Right hindlimb (tissue), 1 donor: ENCODE measurements around the gene CLDN22.
"Not testable (repeated sequence)": the region's sequence is repeated elsewhere in the genome, so short reads cannot be mapped to it uniquely, and the experiment has no call there.

Experiments
- DNase-seq: peaks from one replicate; pipeline ENCODE4 v3.0.0-alpha.2; 2018

CLDN22 gene

GRCh38 chr4:183347146-183347545 is 27.1 kb upstream of the CLDN22 start:
- no peak for DNase-seq

DNA sequence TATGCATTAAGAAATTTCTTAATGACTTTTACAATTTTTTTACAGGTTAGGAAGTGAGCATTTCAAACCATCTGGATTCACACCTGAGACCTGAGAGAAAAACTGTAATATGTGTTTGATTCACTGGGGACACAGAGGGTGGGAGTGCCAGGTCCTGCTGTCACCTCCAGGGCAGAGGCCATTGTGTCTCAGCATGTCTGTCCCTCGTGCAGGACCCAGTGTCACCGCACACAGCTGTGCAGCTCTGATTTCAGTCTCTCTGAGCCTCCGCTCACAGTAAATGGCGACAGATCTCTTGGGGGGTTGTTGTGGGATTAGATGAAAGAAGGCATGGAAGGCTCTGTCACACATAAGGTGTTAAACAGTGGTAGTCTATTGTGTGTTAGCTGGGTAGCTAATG is 25.2 kb upstream of the CLDN22 start:
- no peak for DNase-seq

GRCh38 chr4:183344523-183345255 is 24.6 kb upstream of the CLDN22 start:
- no peak for DNase-seq

DNA sequence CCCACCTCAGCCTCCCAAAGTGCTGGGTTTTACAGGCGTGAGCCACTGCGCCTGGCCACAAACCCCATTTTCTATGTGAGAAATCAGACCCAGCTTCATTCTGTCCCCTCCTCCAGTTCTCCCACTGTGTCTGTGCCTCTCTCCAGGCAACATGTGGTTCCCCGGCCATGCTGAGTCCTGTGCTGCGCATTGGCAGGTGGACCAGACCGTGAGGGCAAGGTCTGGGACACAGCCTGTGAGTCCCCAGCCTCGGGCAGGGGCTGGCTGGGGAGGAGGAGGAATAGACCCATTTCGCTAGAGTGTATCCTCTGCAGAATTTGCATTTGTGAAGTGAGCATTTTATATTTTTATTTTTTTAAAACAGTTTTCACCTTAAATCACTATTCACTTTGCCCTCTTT is 23.7 kb upstream of the CLDN22 start:
- no peak for DNase-seq

DNA sequence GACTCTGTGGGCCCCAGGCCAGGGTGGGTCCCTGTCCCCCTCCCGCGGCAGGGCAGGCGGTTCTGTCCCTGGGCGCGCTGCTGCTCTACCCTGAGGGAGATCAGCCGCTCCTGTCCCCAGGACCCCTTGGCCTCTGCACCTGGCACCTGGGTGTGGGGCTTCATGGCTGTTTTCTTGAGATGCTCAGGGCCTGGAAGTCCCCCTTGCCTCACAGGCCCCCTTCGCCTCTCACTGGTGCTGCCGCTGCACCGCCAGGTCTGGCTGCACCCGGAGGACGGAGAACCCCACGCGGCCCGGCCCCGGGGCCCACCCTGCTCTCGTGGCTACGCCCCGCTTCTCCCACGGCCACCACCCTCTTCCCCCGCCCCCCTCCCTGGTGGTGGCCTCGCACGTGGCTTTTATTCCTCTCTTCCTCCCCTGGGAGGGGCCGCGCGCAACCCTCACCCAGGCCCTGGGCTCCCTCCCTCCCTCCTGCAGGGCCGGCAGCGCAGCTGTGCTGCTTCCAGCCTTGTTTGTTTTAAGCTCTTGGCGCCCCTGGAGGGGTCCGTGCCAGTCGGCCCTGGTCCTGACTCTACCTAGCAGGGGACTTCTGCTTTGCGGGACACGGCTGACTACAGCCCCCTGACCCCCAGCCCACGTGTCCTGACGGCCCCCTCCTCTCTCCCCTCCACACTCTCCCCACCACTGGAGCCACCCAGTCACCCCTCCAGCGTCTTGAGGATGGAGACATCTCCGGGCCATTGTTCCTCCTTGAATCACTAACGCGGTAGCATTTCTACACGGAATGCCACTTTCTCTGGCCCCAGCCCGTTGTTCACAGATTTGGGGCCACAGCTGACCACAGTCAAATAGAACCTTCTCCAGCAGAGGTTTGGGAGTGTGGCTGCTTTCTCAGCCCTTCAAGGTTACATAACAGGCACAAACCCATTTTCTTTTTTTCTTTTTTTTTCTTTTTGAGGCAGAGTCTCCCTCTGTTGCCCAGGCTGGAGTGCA is 22.8 kb upstream of the CLDN22 start:
- peak; percentile 45 for DNase-seq

- no peak for DNase-seq
Observed at GRCh38 chr4:183337833-183338232, 17.8 kb upstream of the CLDN22 start.

DNA sequence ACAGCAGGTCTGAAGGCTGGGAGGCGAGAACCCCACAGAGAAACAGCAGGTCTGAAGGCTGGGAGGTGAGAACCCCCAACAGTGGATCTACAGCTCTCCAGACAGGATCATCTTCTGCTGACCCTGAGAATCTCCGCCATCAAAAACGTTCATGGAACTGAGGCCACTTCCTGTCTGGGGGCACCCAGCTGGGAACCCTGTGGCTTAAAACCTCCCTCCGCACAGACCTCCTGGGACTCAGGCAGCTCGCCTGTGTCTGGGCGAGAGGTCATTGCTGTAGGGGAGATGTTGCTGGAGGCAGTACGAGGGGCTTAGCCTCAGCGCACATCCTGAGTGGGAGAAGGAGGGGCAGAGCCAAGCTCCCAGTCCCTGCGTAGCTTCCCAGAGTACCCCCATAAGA is 17.3 kb upstream of the CLDN22 start:
- no peak for DNase-seq

GRCh38 chr4:183335369-183335940 is 15.4 kb upstream of the CLDN22 start:
- DNase-seq: no peak

- no peak for DNase-seq
Observed at GRCh38 chr4:183333983-183334382, 13.9 kb upstream of the CLDN22 start.

DNA sequence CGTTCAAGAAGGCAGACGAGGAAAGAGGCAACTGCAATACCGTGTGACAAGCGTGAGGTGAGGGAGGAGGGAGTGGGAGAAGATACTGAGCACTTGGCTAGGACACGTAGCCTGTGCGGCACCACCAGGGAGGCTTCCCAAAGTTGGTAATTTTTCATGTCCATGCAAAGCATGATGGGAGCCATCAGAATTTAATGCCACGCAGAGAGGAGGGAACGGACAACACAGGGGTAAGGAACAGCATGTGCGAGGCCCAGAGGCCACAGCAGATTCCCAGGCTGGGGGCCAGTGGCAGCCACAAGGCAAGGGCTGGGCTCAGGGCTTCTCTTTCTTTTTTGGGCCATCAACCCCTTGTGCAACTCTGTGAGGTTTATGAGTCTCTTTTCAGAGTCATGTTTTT is 13.1 kb upstream of the CLDN22 start:
- DNase-seq: no peak

DNA sequence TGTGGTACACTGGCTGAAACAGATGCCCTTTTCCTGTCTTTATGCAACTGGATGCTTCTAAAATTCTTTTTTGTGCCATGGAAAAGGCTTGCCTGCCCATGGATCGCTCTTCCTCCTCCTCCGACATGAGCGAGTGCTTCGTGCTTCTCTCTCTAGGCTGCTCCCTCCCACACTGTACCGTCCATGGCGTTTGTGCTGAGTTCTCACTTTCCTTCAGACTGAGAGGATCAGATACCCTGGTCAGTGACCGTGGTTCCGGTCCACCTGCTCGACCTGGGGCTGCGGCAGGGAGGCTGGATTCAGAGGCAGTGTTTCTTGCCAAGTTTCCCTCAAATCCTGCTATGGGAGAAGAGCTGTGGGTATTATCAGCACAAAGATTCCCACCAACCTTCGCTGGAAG is 12.4 kb upstream of the CLDN22 start:
- DNase-seq: no peak

GRCh38 chr4:183330841-183331240 is 10.8 kb upstream of the CLDN22 start:
- no peak for DNase-seq

GRCh38 chr4:183329954-183330742 is 10.1 kb upstream of the CLDN22 start:
- no peak for DNase-seq

DNA sequence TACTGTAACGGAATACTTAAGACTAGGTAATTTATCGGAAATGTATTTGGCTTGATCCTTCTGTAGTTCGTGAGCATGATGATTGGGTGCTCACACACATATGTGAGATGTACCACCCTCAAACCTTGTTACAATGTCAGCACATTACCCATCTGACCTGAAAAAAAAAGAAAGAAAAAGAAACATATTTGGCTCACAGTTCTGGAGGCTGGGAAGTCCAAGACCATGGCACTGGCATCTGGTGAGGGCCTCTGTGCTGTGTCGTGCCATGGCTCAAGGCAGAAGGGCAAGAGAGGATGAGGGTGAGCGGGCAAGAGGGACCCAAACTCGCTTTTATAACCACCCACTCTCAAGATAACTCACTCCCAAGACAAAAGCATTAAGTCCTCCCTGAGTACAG is 9.2 kb upstream of the CLDN22 start:
- no peak for DNase-seq

- no peak for DNase-seq
Observed at GRCh38 chr4:183328832-183329231, 8.8 kb upstream of the CLDN22 start.

DNA sequence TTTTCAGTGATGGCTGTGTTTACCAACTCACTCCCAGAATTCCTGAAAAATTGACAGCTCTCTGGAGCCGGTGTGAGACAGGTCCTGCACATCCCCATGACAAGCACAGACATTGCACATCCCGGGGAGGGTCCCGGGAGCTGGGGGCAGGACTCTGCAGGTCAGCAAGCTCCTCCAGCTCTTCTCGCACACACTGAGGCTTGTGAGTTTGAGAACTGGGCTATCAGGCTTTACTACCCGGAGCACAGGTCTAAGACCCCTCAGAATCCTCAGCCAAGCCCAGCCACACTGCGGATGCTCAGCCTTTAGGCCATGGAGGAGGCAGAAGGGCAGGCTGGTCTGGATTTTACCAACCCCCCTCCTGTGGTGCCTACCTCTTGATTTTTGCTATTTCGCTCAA is 7.8 kb upstream of the CLDN22 start:
- DNase-seq: no peak

DNA sequence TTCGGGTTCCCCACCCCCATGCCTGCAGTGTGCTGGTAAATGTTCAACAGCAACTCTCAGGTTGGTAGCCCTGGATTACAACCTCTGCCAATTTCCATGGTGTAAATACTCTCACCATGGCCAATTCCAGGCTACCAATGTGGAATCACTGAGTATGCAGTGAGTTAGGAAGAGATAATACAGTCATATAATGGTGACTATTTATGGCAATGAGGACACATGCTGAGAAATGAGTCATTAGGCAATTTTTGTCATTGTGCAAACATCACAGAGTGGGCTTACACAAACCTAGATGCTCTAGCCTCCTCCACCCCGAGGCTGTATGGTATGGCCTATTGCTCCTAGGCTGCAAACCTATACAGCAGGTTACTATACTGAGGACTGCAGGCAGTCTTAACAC is 6.8 kb upstream of the CLDN22 start:
- DNase-seq: no peak

DNA sequence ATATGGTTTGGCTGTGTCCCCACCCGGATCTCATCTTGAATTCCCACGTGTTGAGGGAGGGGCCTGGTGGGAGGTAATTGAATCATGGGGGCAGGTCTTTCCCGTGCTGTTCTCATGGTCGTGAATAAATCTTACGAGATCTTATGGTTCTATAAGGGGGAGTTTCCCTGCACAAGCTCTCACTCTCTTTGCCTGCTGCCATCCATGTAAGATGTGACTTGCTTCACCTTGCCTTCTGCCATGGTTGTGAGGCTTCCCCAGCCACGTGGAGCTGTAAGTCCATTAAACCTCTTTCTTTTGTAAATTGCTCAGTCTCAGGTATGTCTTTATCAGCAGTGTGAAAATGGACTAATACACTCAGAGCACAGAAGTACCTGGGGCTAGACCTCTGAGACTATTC is 6.3 kb upstream of the CLDN22 start:
- DNase-seq: not testable (repeated sequence)

DNA sequence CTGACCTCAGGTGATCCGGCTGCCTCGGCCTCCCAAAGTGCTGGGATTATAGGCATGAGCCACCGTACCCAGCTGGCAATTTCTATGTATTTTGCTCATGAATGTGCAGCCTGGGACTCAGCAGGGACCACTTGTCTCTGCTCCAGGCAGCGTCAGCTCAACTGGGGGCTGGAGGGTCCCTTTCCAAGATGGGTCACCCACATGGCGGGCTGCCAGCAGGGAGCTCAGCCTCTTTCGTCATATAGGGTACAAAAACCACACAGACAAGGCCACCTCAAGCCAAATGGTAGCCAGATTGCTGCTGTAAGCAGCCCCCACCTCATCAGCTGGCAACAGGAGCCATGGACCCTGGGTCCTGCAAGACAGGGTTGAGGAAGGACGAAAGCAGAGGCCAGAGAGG is 4.5 kb upstream of the CLDN22 start:
- DNase-seq: no peak

GRCh38 chr4:183324056-183324455 is 4.0 kb upstream of the CLDN22 start:
- not testable (repeated sequence) for DNase-seq

DNA sequence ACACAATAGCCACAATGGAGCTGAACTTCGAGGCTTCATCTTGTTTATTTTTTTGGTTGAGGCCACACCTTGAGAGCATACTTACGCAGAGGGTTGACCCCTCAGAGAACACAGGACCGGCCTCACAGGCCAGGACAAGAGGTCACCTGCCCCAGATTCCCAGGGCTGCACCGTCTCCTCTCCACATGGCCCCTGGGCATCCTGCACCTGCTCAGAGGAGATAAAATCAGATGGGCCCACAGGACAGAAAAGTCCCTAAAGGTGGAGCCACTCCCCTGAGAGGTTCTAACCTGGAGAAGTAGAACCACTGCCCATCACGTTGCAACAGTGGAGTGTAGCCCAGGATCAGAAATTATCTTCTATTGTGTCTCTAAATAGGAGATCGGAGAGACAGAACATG is 3.2 kb upstream of the CLDN22 start:
- DNase-seq: no peak

DNA sequence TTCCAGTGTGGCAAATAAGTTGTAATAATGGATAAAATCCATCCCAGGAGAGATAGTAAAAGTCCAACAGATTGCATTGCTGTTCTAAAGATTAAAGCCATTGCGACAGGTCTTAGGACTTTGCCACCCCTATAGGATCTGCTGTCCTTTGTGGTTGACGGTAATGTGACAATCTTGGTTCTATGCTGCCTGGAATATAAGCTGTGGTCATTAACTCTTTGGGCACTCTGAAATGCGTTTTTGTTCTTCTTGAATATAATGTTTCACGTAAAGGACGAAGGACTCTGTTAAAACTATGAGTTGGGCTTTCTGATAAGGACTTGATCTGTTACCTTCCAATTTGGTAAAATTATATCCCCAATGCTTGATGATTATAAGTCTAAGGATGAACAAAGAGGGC is 2.2 kb upstream of the CLDN22 start, which contains the start of gene CLDN24:
Gene CLDN24, minus strand, starts transcription at position 101 of the 400 bp plus-strand sequence. Its CDS starts 0 bp downstream, at position 101.
- DNase-seq: no peak

GRCh38 chr4:183321516-183321915 is 1.4 kb upstream of the CLDN22 start:
- DNase-seq: no peak
